Panc1 (cell line): ENCODE results near the gene GRHL3. TPM values are rescaled to one million over a fixed set of nuclear protein-coding genes. Genes with fewer than 3 reads are reported as not detected.

ENCODE experiments used
- ATAC-seq: fragments of 200-7000 bp; cut with Tn5 transposase; 2 replicates; pipeline ENCODE4 v1.9.1; 2020; ENCODE audit warnings: mild to moderate bottlenecking, moderate library complexity
- BruUV-seq: library from RNA; stranded (reverse); fragments of 400-500 nt; replicated peaks from 2 replicates; lab custom pipeline; 2021; lab: Mats Ljungman, UMichigan
- CTCF ChIA-PET: fragments of 300-600 bp; sonication (Branson Sonifier 250); formaldehyde crosslinking; loops from one replicate; lab custom pipeline; 2022; ENCODE audit warnings: antibody characterized with exemption; lab: Charles Lee
- POLR2A ChIA-PET: fragments of 300-600 bp; sonication (Branson Sonifier 250); formaldehyde crosslinking; loops from one replicate; lab custom pipeline; 2022; ENCODE audit warnings: antibody characterized with exemption; lab: Charles Lee
- DNase-seq: peaks from one replicate; pipeline ENCODE4 v3.0.0-alpha.2; 2010; ENCODE audit warnings: low read depth, low spot score
- H3K27ac ChIP-seq: 2 replicates; pipeline ENCODE4 v1.5.1; 2011; ENCODE audit warnings: mild to moderate bottlenecking, low read length, inconsistent platforms
- H3K27me3 ChIP-seq: fragments of 200-500 bp; sonication (Bioruptor generic); 2 replicates; pipeline ENCODE4 v1.6.0; 2014; ENCODE audit warnings: low read length, inconsistent platforms; ENCODE audit not compliant: control insufficient read depth, insufficient read depth
- H3K36me3 ChIP-seq: fragments of 200-500 bp; sonication (Bioruptor generic); 2 replicates; pipeline ENCODE4 v1.5.1; 2014; ENCODE audit warnings: inconsistent platforms, mild to moderate bottlenecking, low read length, moderate library complexity; ENCODE audit not compliant: control insufficient read depth, insufficient read depth
- H3K4me1 ChIP-seq: 2 replicates; pipeline ENCODE4 v1.5.1; 2011; ENCODE audit warnings: inconsistent platforms, mild to moderate bottlenecking, low read length, moderate library complexity; ENCODE audit not compliant: control insufficient read depth, insufficient read depth
- H3K4me3 ChIP-seq, 2 experiments: 2 replicates each; pipeline ENCODE4 v1.5.1; 2011 to 2012; ENCODE audit warnings: low read depth in 2 of 2, low read length in 2 of 2, mild to moderate bottlenecking in 2 of 2, inconsistent platforms in 1 of 2, moderate library complexity in 1 of 2
- H3K9me3 ChIP-seq: fragments of 200-500 bp; sonication (Bioruptor generic); 2 replicates; pipeline ENCODE4 v1.5.1; 2014; ENCODE audit warnings: low read depth, mild to moderate bottlenecking, inconsistent platforms, low read length, moderate library complexity; ENCODE audit not compliant: control insufficient read depth, insufficient read depth
- CTCF ChIP-seq: fragments of 450-650 bp; IDR thresholded peaks from 2 replicates; pipeline ENCODE4 v1.5.1; 2017; ENCODE audit warnings: mild to moderate bottlenecking
- POLR2AphosphoS5 ChIP-seq: IDR thresholded peaks from 2 replicates; pipeline ENCODE4 v1.6.1; 2012; ENCODE audit warnings: mild to moderate bottlenecking, low read depth, low read length, moderate library complexity
- REST ChIP-seq, 2 experiments: IDR thresholded peaks; 2 replicates each; pipeline ENCODE4 v1.6.1; 2011 to 2012; ENCODE audit warnings: low read depth in 2 of 2, control low read depth in 1 of 2, low read length in 1 of 2, mild to moderate bottlenecking in 1 of 2, moderate library complexity in 1 of 2; ENCODE audit not compliant: insufficient read depth in 1 of 2
- SIN3A ChIP-seq: IDR thresholded peaks from 2 replicates; pipeline ENCODE4 v1.6.1; 2012; ENCODE audit warnings: low read depth, mild to moderate bottlenecking, low read length, moderate library complexity, borderline replicate concordance; ENCODE audit not compliant: insufficient read depth
- TCF7L2 ChIP-seq: IDR thresholded peaks from 2 replicates; pipeline ENCODE4 v1.6.1; 2011; ENCODE audit warnings: mild to moderate bottlenecking, low read depth, low read length, inconsistent platforms
- in situ Hi-C: cut with HindIII; loops from 2 replicates; pipeline ENCODE4 v1.10.0; 2016; ENCODE audit warnings: low sequenced_read_pairs, low pct_unique_long_range_greater_than_20kb
- intact Hi-C: fragments of 100-400 bp; cut with micrococcal nuclease; formaldehyde crosslinking; loops from one replicate; pipeline ENCODE4 v1.10.0; 2022; ENCODE audit not compliant: unreplicated experiment
- total RNA-seq: library from RNA; stranded (reverse); gene quantifications from one replicate; pipeline ENCODE4 v1.2.1, GENCODE V29; 2021; ENCODE audit not compliant: unreplicated experiment

Gene GRHL3
- total RNA-seq, 1 experiment from 2014 or later = 16.7 TPM

- Histone ChIP-seq H3K4me3 (no peak overlapping the region), H3K27ac (no peak overlapping the region), H3K27me3 (no peaks in the 10 kb centered on the region), H3K9me3 (no peaks in the 10 kb centered on the region), H3K4me1 (peaks cover 26% of the 10 kb centered on the region), H3K36me3 (no peaks in the 10 kb centered on the region)
- ATAC-seq (no peak), DNase-seq (no peak)
- in situ Hi-C loops (no loop called here), intact Hi-C loops (no loop called here)
- no TSS peak for BruUV-seq
- POLR2A ChIA-PET = no interaction called here
- CTCF ChIA-PET = no interaction called here
- TF ChIP-seq SIN3A (no peak), TCF7L2 (no peak), CTCF (no peak), REST (IDR thresholded peaks at IDR 0.05; ENCODE audit: insufficient read depth in 1 of 2, low read depth in 2 of 2, low read length in 1 of 2) (no peak), POLR2AphosphoS5 (no peak)
Measured at GRCh38 chr1:24369199-24369598, 50.0 kb downstream of the GRHL3 start.

- ChIA-PET CTCF (no interaction called here), POLR2A (no interaction called here)
- no peaks in the 10 kb centered on the region for H3K27me3 ChIP-seq
- no peaks in the 10 kb centered on the region for H3K36me3 ChIP-seq
- peak overlapping the region; percentile 21; the same call in 1 of the 2 replicates for H3K27ac ChIP-seq
- H3K4me1 ChIP-seq = peaks cover 25% of the 10 kb centered on the region
- no peaks in the 10 kb centered on the region for H3K9me3 ChIP-seq
- no peak for ATAC-seq
- DNase-seq = no peak
- intact Hi-C loops (no loop called here), in situ Hi-C loops (no loop called here)
- no TSS peak for BruUV-seq
- H3K4me3 ChIP-seq = no peak overlapping the region
- no peak for TF ChIP-seq POLR2AphosphoS5
- no peak for TF ChIP-seq SIN3A
- no peak for TF ChIP-seq CTCF
- TF ChIP-seq TCF7L2 = no peak
- TF ChIP-seq REST (IDR thresholded peaks at IDR 0.05; ENCODE audit: insufficient read depth in 1 of 2, low read depth in 2 of 2, low read length in 1 of 2) = no peak
Measured at GRCh38 chr1:24369801-24370200, 50.6 kb downstream of the GRHL3 start.
